Astrocyte of the hippocampus (primary cell): ENCODE data around the gene COBL.

ENCODE experiments used
- DNase-seq: peaks from one replicate; pipeline ENCODE4 v3.0.0; 2011; ENCODE audit warnings: low read depth, low spot score

The COBL gene

GRCh38 chr7:51326656-51327286 lies 10.2 kb upstream of the COBL start:
- DNase-seq, result no peak

GRCh38 chr7:51325908-51326307 lies 9.3 kb upstream of the COBL start:
- DNase-seq, result no peak

- DNase-seq, result no peak
Measured at GRCh38 chr7:51325261-51325676, 8.7 kb upstream of the COBL start.

GRCh38 chr7:51324206-51324898 lies 7.7 kb upstream of the COBL start:
- DNase-seq, result no peak

GRCh38 chr7:51321961-51322515 lies 5.4 kb upstream of the COBL start:
- no peak for DNase-seq

- no peak for DNase-seq
Measured at GRCh38 chr7:51318886-51319579, 2.4 kb upstream of the COBL start.

GRCh38 chr7:51318001-51318400 lies 1.4 kb upstream of the COBL start:
- DNase-seq, result no peak

GRCh38 chr7:51317582-51317910 lies 937 bp upstream of the COBL start:
- no peak for DNase-seq

- DNase-seq, result peak; percentile 47
Measured at GRCh38 chr7:51316262-51316665, 345 bp downstream of the COBL start.

- DNase-seq, result peak; percentile 61
Measured at GRCh38 chr7:51315393-51316261, 982 bp downstream of the COBL start.

- no peak for DNase-seq
Measured at GRCh38 chr7:51314726-51315125, 1.9 kb downstream of the COBL start.

GRCh38 chr7:51313738-51314425 lies 2.7 kb downstream of the COBL start:
- DNase-seq, result no peak

GRCh38 chr7:51312951-51313737 lies 3.5 kb downstream of the COBL start:
- DNase-seq, result no peak

GRCh38 chr7:51311166-51311565 lies 5.4 kb downstream of the COBL start:
- DNase-seq, result no peak

GRCh38 chr7:51310131-51310583 lies 6.5 kb downstream of the COBL start:
- no peak for DNase-seq

- no peak for DNase-seq
Measured at GRCh38 chr7:51309361-51310130, 7.1 kb downstream of the COBL start.

- no peak for DNase-seq
Measured at GRCh38 chr7:51308696-51309095, 7.9 kb downstream of the COBL start.

GRCh38 chr7:51308265-51308664 lies 8.3 kb downstream of the COBL start:
- DNase-seq, result peak; percentile 17

- no peak for DNase-seq
Measured at GRCh38 chr7:51307651-51308210, 8.9 kb downstream of the COBL start.
